Spleen (tissue), 11 donors: Measurements from ENCODE around the gene FLRT1. TPM values are rescaled to one million over a fixed set of nuclear protein-coding genes. Genes with fewer than 3 reads are reported as not detected.

ENCODE experiments used
- DNase-seq: peaks from one replicate; pipeline ENCODE4 v3.0.0-alpha.2; 2020
- H3K27ac ChIP-seq, 8 donors: fragments of 200-600 bp; sonication (generic) in 7 of 8; 1 replicate in 4 of 8; 2 replicates in 4 of 8; pipeline versions ENCODE4 v1.5.0 to v1.8.0; 2016 to 2021; ENCODE audit warnings: inconsistent platforms in 4 of 8, mild to moderate bottlenecking in 4 of 8, moderate library complexity in 1 of 8
- H3K27me3 ChIP-seq, 7 donors: fragments of 200-600 bp; sonication (generic) in 6 of 7; replicated peaks in 1 of 7; 1 replicate in 4 of 7; 2 replicates in 3 of 7; pipeline versions ENCODE4 v1.5.0 to v1.8.0; 2016 to 2021; ENCODE audit warnings: inconsistent platforms in 3 of 7, mild to moderate bottlenecking in 1 of 7
- H3K36me3 ChIP-seq, 6 donors: fragments of 200-600 bp; sonication (generic) in 5 of 6; 1 replicate in 4 of 6; 2 replicates in 2 of 6; pipeline versions ENCODE4 v1.5.0 to v1.8.0; 2016 to 2021; ENCODE audit warnings: inconsistent platforms in 2 of 6
- H3K4me1 ChIP-seq, 6 donors: fragments of 200-600 bp; sonication (generic) in 5 of 6; 1 replicate in 3 of 6; 2 replicates in 3 of 6; pipeline versions ENCODE4 v1.5.0 to v1.8.0; 2016 to 2021; ENCODE audit warnings: inconsistent platforms in 3 of 6
- H3K4me3 ChIP-seq, 8 donors: fragments of 200-600 bp; sonication (generic) in 7 of 8; 1 replicate in 4 of 8; 2 replicates in 4 of 8; pipeline versions ENCODE4 v1.5.0 to v1.8.0; 2016 to 2021; ENCODE audit warnings: inconsistent platforms in 4 of 8, mild to moderate bottlenecking in 4 of 8, moderate library complexity in 2 of 8
- H3K9me3 ChIP-seq, 8 donors: fragments of 200-600 bp; sonication (generic) in 7 of 8; 1 replicate in 4 of 8; 2 replicates in 4 of 8; pipeline versions ENCODE4 v1.5.0 to v1.8.0; 2016 to 2021; ENCODE audit warnings: inconsistent platforms in 4 of 8
- POLR2A ChIP-seq, 3 donors: fragments of 450-650 bp; IDR thresholded peaks; one replicate each; pipeline ENCODE4 v1.5.1; 2017; ENCODE audit warnings: antibody characterized with exemption in 3 of 3, mild to moderate bottlenecking in 1 of 3
- POLR2AphosphoS5 ChIP-seq, 3 donors: sonication (generic); formaldehyde crosslinking; IDR thresholded peaks; one replicate each; pipeline ENCODE4 v1.5.1; 2017; ENCODE audit warnings: antibody characterized with exemption in 3 of 3
- WGBS, 5 donors: extraction: QIAGEN DNeasy Blood & Tissue Kit in 3 of 5; methylation state at CpG; one replicate each; pipeline versions ENCODE4 v1.1.5 to v1.1.7; 2013 to 2018; 5-methylcytosine and 5-hydroxymethylcytosine counted together
- intact Hi-C: fragments of 100-400 bp; cut with DNase I; formaldehyde crosslinking; loops from one replicate; pipeline ENCODE4 v1.15.0; 2023; ENCODE audit warnings: low total_unique reads
- polyA plus RNA-seq, 3 donors: library from polyadenylated mRNA; stranded (reverse); fragments of 200-250 nt; gene quantifications; one replicate each; pipeline ENCODE4 v1.2.1, GENCODE V29; 2013
- total RNA-seq, 7 donors: library from RNA; depleted of rRNA in 3 of 7; stranded (reverse); fragments of >200 nt in 3 of 7; fragmentation: NEBNext Ultra II Directional in 4 of 7; extraction: Animal tissue kit (Norgen Biotek cat#: 25700) in 4 of 7; gene quantifications; one replicate each; pipeline versions ENCODE4 v1.1.0 to v1.2.1, GENCODE V29; 2016 to 2021
- TF ChIP-seq, protein P1 (sequence below), 11 experiments: fragments of 200-600 bp in 7 of 11; fragments of 450-650 bp in 4 of 11; sonication (generic) in 4 of 11; IDR thresholded peaks in 8 of 11; conservative IDR thresholded peaks in 3 of 11; 1 replicate in 7 of 11; 2 replicates in 4 of 11; pipeline versions ENCODE4 v1.4.0 to v1.8.0; 2016 to 2021; ENCODE audit warnings: antibody characterized with exemption in 11 of 11, inconsistent platforms in 4 of 11, mild to moderate bottlenecking in 1 of 11
- donor health status: healthy with polysubstance abuse.
- donor health status: DM: no; HTN: no; CAD: no; lungs with moderate emphysema.
- donor health status: DM: no; HTN: no; CAD: no.
- donor health status: Bipolar disorder and iron deficiency.
- donor health status: healthy.
- donor health status: DM: no; HTN: no; CAD: no.
- donor health status: DM: yes; HTN: yes; CAD: no.

Gene FLRT1
- total and polyA plus RNA-seq, 10 donors: 0.03 to 0.51 (median 0.16) TPM; not detected in 3

DNA sequence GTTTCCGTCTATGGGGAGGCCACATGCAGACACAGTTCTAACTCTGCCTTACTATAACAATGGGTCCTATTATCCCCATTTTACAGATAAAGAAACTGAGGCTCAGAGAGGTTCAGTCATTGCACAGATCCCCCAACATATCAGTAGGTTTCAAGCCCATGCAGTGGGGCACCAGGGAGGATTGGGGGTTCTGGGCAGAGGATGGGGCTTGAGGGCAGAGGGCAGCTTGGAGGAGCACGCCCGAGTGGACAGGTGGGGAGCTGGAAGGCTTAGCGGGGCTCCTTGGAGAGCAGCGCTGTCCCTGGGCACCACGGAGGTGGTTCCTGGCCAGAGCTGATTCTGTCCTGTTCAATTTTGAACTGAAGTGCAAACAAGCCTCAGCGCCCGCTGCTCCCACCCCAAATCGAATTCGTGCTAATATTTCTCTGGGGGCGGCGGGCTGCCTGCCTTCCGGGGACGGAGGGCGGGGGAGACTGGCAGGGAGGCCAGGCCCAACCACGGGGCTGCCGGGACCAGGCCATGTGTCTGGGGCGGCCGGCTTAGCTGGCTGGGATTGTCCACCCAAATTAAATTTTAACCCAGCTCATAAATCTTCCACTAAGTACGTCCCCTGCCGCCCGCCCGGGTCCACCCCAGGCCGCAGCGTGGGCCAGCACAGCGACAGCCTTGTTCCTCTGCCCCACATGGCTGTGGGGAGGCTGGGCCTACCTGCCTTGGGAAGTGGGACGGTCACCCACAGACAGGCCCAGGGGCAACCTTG lies 49.4 kb downstream of the FLRT1 start:
- Histone ChIP-seq H3K4me1 (no peaks in the 10 kb centered on the region), H3K27ac (no peak overlapping the region), H3K36me3 (no peaks in the 10 kb centered on the region), H3K9me3 (no peaks in the 10 kb centered on the region), H3K4me3 (no peak overlapping the region), H3K27me3 (peaks cover 0 to under 1% (median 0%) of the 10 kb centered on the region in 7 donors)
- no peak for DNase-seq
- intact Hi-C loops: no loop called here
- TF ChIP-seq, protein P1, sequence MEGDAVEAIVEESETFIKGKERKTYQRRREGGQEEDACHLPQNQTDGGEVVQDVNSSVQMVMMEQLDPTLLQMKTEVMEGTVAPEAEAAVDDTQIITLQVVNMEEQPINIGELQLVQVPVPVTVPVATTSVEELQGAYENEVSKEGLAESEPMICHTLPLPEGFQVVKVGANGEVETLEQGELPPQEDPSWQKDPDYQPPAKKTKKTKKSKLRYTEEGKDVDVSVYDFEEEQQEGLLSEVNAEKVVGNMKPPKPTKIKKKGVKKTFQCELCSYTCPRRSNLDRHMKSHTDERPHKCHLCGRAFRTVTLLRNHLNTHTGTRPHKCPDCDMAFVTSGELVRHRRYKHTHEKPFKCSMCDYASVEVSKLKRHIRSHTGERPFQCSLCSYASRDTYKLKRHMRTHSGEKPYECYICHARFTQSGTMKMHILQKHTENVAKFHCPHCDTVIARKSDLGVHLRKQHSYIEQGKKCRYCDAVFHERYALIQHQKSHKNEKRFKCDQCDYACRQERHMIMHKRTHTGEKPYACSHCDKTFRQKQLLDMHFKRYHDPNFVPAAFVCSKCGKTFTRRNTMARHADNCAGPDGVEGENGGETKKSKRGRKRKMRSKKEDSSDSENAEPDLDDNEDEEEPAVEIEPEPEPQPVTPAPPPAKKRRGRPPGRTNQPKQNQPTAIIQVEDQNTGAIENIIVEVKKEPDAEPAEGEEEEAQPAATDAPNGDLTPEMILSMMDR (IDR thresholded peaks at IDR 0.05 in 8 of 11, conservative IDR thresholded peaks at IDR 0.05 in 3 of 11): no peak
- TF ChIP-seq POLR2AphosphoS5 (IDR thresholded peaks at IDR 0.05): no peak
- TF ChIP-seq POLR2A (IDR thresholded peaks at IDR 0.05): no peak
- WGBS, 5 donors: 85 to 93% (median 93%) methylated on average over 16 to 27 of the region's 27 CpGs

Other genes with a start within 250 kb of the FLRT1 start
- 10 to 100 TPM in 6 of 7 donors, 1 to 10 TPM in 1; 10.0 to 16.8 (median 13.8) TPM for gene SPINDOC, start 222.5 kb upstream of the FLRT1 start, total RNA-seq
- 10 to 100 TPM in 1 of 3 donors, 1 to 10 TPM in 2; 5.1 to 12.9 (median 6.9) TPM for gene SPINDOC, start 222.5 kb upstream of the FLRT1 start, polyA plus RNA-seq
- 10 to 100 TPM; 41.2 to 67.3 (median 48.6) TPM for gene MARK2, start 196.8 kb upstream of the FLRT1 start, total RNA-seq
- 10 to 100 TPM in 1 of 3 donors, 1 to 10 TPM in 2; 6.9 to 23.3 (median 7.0) TPM for gene MARK2, start 196.8 kb upstream of the FLRT1 start, polyA plus RNA-seq
- under 1 TPM in 5 of 7 donors, not detected in 2; 0.17 to 0.52 (median 0.26) TPM for gene RCOR2, start 118.8 kb upstream of the FLRT1 start, total RNA-seq
- gene RCOR2, start 118.8 kb upstream of the FLRT1 start, polyA plus RNA-seq: under 1 TPM; 0.07 to 0.18 (median 0.10) TPM
- gene NAA40, start 96.9 kb upstream of the FLRT1 start, total RNA-seq: 10 to 100 TPM; 27.2 to 45.4 (median 35.9) TPM
- 10 to 100 TPM; 12.1 to 21.4 (median 19.8) TPM for gene NAA40, start 96.9 kb upstream of the FLRT1 start, polyA plus RNA-seq
- gene COX8A, start 61.3 kb upstream of the FLRT1 start, total RNA-seq: 100 to 1,000 TPM; 181 to 531 (median 217) TPM
- gene COX8A, start 61.3 kb upstream of the FLRT1 start, polyA plus RNA-seq: 100 to 1,000 TPM; 340 to 698 (median 481) TPM
- gene OTUB1, start 49.5 kb upstream of the FLRT1 start, total RNA-seq: 10 to 100 TPM; 56.1 to 65.8 (median 58.8) TPM
- gene OTUB1, start 49.5 kb upstream of the FLRT1 start, polyA plus RNA-seq: 10 to 100 TPM; 65.5 to 89.7 (median 83.5) TPM
- gene MACROD1, start 130.2 kb downstream of the FLRT1 start, total RNA-seq: 10 to 100 TPM in 1 of 7 donors, 1 to 10 TPM in 6; 5.1 to 10.6 (median 7.3) TPM
- gene MACROD1, start 130.2 kb downstream of the FLRT1 start, polyA plus RNA-seq: 10 to 100 TPM in 2 of 3 donors, 1 to 10 TPM in 1; 7.0 to 20.3 (median 17.6) TPM
- 100 to 1,000 TPM in 2 of 7 donors, 10 to 100 TPM in 5; 61.2 to 111 (median 88.2) TPM for gene STIP1, start 150.2 kb downstream of the FLRT1 start, total RNA-seq
- 10 to 100 TPM; 30.1 to 68.4 (median 38.8) TPM for gene STIP1, start 150.2 kb downstream of the FLRT1 start, polyA plus RNA-seq
- gene FERMT3, start 170.8 kb downstream of the FLRT1 start, total RNA-seq: 100 to 1,000 TPM; 129 to 248 (median 178) TPM
- 100 to 1,000 TPM; 120 to 210 (median 159) TPM for gene FERMT3, start 170.8 kb downstream of the FLRT1 start, polyA plus RNA-seq
- gene TRPT1, start 190.3 kb downstream of the FLRT1 start, total RNA-seq: 10 to 100 TPM; 34.2 to 56.3 (median 40.0) TPM
- 10 to 100 TPM; 57.8 to 74.0 (median 60.8) TPM for gene TRPT1, start 190.3 kb downstream of the FLRT1 start, polyA plus RNA-seq
- 10 to 100 TPM; 68.1 to 88.6 (median 78.2) TPM for gene NUDT22, start 190.3 kb downstream of the FLRT1 start, total RNA-seq
- 100 to 1,000 TPM in 1 of 3 donors, 10 to 100 TPM in 2; 61.8 to 109 (median 96.3) TPM for gene NUDT22, start 190.3 kb downstream of the FLRT1 start, polyA plus RNA-seq
- gene DNAJC4, start 194.6 kb downstream of the FLRT1 start, total RNA-seq: 10 to 100 TPM; 28.0 to 59.9 (median 49.0) TPM
- gene DNAJC4, start 194.6 kb downstream of the FLRT1 start, polyA plus RNA-seq: 100 to 1,000 TPM in 1 of 3 donors, 10 to 100 TPM in 2; 83.7 to 113 (median 85.8) TPM
- 100 to 1,000 TPM in 1 of 7 donors, 10 to 100 TPM in 6; 38.3 to 103 (median 63.5) TPM for gene VEGFB, start 198.7 kb downstream of the FLRT1 start, total RNA-seq
- 10 to 100 TPM; 81.6 to 96.9 (median 87.1) TPM for gene VEGFB, start 198.7 kb downstream of the FLRT1 start, polyA plus RNA-seq
- gene FKBP2, start 205.2 kb downstream of the FLRT1 start, total RNA-seq: 10 to 100 TPM; 26.9 to 98.3 (median 42.6) TPM
- gene FKBP2, start 205.2 kb downstream of the FLRT1 start, polyA plus RNA-seq: 100 to 1,000 TPM in 1 of 3 donors, 10 to 100 TPM in 2; 90.8 to 104 (median 98.4) TPM
- 10 to 100 TPM; 47.6 to 93.9 (median 78.3) TPM for gene PPP1R14B, start 211.0 kb downstream of the FLRT1 start, total RNA-seq
- gene PPP1R14B, start 211.0 kb downstream of the FLRT1 start, polyA plus RNA-seq: 100 to 1,000 TPM; 139 to 190 (median 168) TPM
- gene PLCB3, start 215.6 kb downstream of the FLRT1 start, total RNA-seq: 10 to 100 TPM; 20.7 to 28.3 (median 22.3) TPM
- 10 to 100 TPM in 1 of 3 donors, 1 to 10 TPM in 2; 3.8 to 11.9 (median 4.4) TPM for gene PLCB3, start 215.6 kb downstream of the FLRT1 start, polyA plus RNA-seq
- gene BAD, start 248.7 kb downstream of the FLRT1 start, total RNA-seq: 10 to 100 TPM; 27.0 to 49.3 (median 33.4) TPM
- gene BAD, start 248.7 kb downstream of the FLRT1 start, polyA plus RNA-seq: 10 to 100 TPM; 53.9 to 67.3 (median 61.4) TPM
- 10 to 100 TPM; 21.8 to 37.2 (median 30.2) TPM for gene GPR137, start 249.9 kb downstream of the FLRT1 start, total RNA-seq
- 10 to 100 TPM; 13.7 to 22.8 (median 16.7) TPM for gene GPR137, start 249.9 kb downstream of the FLRT1 start, polyA plus RNA-seq